ENCODE data around the gene ZCWPW1.
"Not testable (repeated sequence)": the region's sequence is repeated elsewhere in the genome, so short reads cannot be mapped to it uniquely, and the experiment has no call there.

ZCWPW1 gene

DNA sequence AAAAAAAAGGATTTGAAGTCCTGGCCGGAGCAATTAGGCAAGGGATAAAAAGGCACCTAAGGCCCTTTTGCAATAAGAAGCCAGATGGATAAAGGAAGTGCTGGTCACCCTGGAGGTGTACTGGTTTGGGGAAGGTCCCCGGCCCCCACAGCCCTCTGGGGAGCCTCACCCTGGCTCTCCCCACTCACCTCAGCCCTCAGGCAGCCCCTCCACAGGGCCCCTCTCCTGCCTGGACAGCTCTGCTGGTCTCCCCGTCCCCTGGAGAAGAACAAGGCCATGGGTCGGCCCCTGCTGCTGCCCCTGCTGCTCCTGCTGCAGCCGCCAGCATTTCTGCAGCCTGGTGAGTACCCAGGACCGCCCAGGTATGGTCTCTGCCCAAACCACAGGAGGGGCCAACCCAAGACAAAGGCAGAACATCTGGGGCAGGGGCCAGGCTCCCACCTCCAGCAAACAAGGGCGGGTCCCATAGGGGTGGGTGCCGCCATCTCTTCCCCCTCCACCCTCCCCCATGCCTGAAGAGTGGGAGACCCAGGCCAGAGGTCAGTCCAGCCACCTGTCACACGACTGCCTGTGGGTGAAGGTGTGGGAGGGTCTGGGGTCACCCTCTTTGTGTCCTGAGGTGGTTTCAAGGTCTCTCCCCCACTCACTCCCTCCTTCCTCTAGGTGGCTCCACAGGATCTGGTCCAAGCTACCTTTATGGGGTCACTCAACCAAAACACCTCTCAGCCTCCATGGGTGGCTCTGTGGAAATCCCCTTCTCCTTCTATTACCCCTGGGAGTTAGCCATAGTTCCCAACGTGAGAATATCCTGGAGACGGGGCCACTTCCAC, 70.3 kb downstream of the ZCWPW1 start, which contains the start of gene PILRB:
Gene PILRB, plus strand, starts transcription at position 91 of the 830 bp plus-strand sequence. Its CDS starts 186 bp downstream, at position 277.
- no peak within 1 kb of the TSS for H3K4me3 ChIP-seq (ENCODE audit: low read depth, low read length)
- peak; percentile 38 for DNase-seq (ENCODE audit: low read depth)
- TF ChIP-seq, protein P1, sequence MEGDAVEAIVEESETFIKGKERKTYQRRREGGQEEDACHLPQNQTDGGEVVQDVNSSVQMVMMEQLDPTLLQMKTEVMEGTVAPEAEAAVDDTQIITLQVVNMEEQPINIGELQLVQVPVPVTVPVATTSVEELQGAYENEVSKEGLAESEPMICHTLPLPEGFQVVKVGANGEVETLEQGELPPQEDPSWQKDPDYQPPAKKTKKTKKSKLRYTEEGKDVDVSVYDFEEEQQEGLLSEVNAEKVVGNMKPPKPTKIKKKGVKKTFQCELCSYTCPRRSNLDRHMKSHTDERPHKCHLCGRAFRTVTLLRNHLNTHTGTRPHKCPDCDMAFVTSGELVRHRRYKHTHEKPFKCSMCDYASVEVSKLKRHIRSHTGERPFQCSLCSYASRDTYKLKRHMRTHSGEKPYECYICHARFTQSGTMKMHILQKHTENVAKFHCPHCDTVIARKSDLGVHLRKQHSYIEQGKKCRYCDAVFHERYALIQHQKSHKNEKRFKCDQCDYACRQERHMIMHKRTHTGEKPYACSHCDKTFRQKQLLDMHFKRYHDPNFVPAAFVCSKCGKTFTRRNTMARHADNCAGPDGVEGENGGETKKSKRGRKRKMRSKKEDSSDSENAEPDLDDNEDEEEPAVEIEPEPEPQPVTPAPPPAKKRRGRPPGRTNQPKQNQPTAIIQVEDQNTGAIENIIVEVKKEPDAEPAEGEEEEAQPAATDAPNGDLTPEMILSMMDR (IDR thresholded peaks at IDR 0.05; ENCODE audit: insufficient read depth, low read depth, low read length, missing control alignments): peak; percentile 26

DNA sequence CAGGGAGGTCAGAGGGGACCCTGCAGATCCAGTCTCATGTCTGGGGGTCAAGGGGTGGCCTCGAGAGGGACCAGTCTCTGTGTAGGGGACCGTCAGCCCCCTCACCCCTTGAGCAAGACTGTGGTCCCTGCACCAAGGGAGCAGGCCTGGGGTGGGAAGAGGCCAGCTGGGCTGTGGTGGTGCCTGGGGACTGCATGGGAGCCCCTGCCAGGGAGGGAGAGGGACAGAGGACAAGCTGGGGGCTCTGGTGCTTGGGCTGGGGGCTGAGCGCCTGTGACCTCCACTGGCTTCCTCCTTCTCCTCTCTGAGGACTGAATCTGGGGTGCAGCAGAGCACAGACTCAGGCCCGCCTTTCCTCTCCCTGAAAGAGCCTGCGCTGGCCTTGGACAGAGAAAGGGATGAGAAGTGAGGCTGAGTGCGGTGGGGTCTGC, 71.4 kb downstream of the ZCWPW1 start:
- no peak for DNase-seq (ENCODE audit: low read depth)
- TF ChIP-seq, protein P1 (IDR thresholded peaks at IDR 0.05; ENCODE audit: insufficient read depth, low read depth, low read length, missing control alignments): no peak
- H3K4me3 ChIP-seq (ENCODE audit: low read depth, low read length): no peak overlapping the region

DNA sequence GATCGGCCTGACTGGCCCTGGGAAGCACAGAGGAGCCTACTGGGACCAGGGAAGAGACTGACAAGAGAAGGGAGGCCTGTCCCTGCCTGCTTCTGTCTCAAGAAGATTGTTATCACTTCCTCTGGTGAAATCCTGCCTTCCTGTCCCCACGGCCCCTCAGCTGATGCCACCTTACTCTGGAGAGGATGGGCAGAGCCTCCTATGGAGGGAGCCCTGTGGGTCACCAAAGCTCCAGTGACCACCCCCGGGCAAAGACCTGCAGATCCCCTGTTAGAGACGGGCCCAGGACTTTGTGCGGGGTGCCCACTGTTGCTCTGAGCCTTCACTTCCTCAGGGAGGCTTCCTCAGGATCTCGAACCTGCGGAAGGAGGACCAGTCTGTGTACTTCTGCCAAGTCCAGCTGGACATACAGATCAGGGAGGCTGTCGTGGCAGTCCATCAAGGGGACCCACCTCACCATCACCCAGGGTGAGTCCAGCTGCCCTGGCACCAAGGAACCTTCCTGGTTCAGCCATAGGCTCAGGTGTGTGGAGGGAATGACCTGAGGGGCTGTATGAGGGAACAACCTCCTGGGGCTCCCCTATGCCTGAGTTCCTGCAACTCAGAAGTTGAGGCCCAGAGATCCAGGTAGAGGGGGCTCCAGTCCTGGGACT, 72.0 kb downstream of the ZCWPW1 start:
- no peak for DNase-seq (ENCODE audit: low read depth)
- no peak overlapping the region for H3K4me3 ChIP-seq (ENCODE audit: low read depth, low read length)
- TF ChIP-seq, protein P1 (IDR thresholded peaks at IDR 0.05; ENCODE audit: insufficient read depth, low read depth, low read length, missing control alignments): no peak

DNA sequence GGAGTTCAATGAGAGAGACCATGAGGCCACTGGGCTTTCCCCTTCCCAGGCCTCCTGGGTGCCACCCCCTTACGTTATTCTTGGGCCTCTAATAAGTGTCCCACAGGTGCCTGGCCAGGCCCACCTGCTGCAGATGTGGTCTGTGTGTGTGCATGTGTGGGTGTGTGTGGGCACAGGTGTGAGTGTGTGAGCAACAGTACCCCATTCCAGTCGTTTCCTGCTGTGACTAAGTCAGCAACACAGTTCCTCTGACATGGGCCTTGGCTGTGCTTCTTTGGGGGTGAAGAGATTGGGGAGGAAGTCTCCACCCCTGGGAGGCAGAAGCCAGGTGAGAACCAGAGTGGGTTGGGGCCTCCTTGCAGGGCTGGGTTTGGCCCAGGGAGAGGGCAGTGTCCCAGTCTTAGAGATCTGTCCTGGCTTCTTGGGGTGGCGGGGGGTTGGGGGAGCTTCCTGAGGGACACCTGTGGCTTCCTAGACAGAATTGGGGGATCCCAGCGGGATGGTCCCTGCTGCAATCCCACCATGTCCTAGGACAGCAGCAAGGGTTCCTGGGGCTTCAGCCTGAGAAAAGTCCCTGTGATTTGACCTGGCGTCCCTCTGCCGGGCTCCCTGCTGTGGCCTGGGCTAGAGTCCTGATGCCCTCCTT, 74.7 kb downstream of the ZCWPW1 start:
- TF ChIP-seq, protein P1 (IDR thresholded peaks at IDR 0.05; ENCODE audit: insufficient read depth, low read depth, low read length, missing control alignments): no peak
- no peak for DNase-seq (ENCODE audit: low read depth)
- no peak overlapping the region for H3K4me3 ChIP-seq (ENCODE audit: low read depth, low read length)

DNA sequence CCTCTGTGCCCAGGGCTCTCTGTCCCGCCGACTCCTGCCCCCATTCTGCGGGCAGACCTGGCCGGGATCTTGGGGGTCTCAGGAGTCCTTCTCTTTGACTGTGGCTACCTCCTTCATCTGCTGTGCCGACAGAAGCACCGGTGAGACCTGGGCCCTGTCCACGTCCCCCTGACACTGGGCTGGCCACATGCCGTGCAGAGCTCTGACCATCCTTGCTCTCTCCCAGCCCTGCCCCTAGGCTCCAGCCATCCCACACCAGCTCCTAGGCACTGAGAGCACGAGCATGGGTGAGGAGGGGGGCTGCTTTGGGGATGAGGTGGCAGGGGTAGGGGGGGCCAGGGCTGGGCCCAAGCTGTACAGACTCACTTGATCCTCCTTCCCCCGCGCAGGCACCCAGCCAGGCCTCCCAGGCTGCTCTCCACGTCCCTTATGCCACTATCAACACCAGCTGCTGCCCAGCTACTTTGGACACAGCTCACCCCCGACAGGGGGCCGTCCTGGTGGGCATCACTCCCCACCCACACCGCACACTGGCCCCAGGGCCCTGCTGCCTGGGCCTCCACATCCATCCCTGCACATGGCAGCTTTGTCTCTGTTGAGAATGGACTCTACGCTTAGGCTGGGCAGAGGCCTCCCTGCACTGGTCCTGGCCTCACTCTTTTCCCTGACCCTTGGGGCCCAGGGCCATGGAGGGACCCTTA, 75.4 kb downstream of the ZCWPW1 start:
- no peak overlapping the region for H3K4me3 ChIP-seq (ENCODE audit: low read depth, low read length)
- TF ChIP-seq, protein P1 (IDR thresholded peaks at IDR 0.05; ENCODE audit: insufficient read depth, low read depth, low read length, missing control alignments): no peak
- DNase-seq (ENCODE audit: low read depth): no peak

DNA sequence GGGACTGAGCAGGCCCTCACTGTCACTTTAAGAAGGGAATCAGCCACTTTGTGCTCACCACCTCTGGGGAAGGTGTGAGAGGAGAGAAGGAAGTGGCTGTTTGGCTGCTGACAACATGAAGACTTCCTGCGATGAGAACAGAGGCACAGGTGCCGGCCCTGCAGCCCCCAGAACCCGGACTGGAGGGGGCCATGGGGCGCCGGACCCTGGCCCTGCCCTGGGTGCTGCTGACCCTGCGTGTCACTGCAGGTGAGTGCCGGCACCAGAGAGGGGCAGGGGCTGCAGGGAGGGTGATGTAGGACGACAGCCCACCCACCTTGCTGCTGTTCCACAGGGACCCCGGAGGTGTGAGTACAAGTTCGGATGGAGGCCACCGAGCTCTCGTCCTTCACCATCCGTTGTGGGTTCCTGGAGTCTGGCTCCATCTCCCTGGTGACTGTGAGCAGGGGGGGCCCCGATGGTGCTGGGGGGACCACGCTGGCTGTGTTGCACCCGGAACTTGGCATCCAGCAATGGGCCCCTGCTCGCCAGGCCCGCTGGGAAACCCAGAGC, 76.2 kb downstream of the ZCWPW1 start:
- not testable (repeated sequence) for H3K4me3 ChIP-seq (ENCODE audit: low read depth, low read length); DNase-seq (ENCODE audit: low read depth)
